Ovary (tissue), 9 donors: ENCODE results near the gene F13A1. TPM values are rescaled to one million over a fixed set of nuclear protein-coding genes. Genes with fewer than 3 reads are reported as not detected.

ENCODE experiments used
- DNase-seq, 5 donors: peaks; one replicate each; pipeline ENCODE4 v3.0.0-alpha.2; 2019 to 2020
- H3K27ac ChIP-seq, 2 donors: fragments of 200-600 bp; one replicate each; pipeline versions ENCODE4 v1.5.1 to v1.8.0; 2019 to 2022
- H3K27me3 ChIP-seq: fragments of 200-600 bp; one replicate; pipeline ENCODE4 v1.8.0; 2022
- H3K36me3 ChIP-seq: fragments of 200-600 bp; sonication (generic); one replicate; pipeline ENCODE4 v1.5.1; 2019
- H3K4me1 ChIP-seq: one replicate; pipeline ENCODE4 v1.8.1; 2013; ENCODE audit warnings: mild to moderate bottlenecking, moderate library complexity; ENCODE audit not compliant: insufficient read depth
- H3K4me3 ChIP-seq: fragments of 200-600 bp; sonication (generic); one replicate; pipeline ENCODE4 v1.5.1; 2017
- H3K9me3 ChIP-seq, 2 donors: fragments of 200-600 bp in 1 of 2; sonication (generic) in 1 of 2; one replicate each; pipeline versions ENCODE4 v1.5.1 to v1.8.1; 2013 to 2019; ENCODE audit warnings: mild to moderate bottlenecking in 1 of 2, moderate library complexity in 1 of 2
- CTCF ChIP-seq, 3 donors: fragments of 450-650 bp in 2 of 3; fragments of 200-600 bp in 1 of 3; IDR thresholded peaks; one replicate each; pipeline versions ENCODE4 v1.5.1 to v1.8.0; 2016 to 2022; ENCODE audit warnings: antibody characterized with exemption in 3 of 3, mild to moderate bottlenecking in 1 of 3
- EP300 ChIP-seq: sonication (generic); formaldehyde crosslinking; IDR thresholded peaks from one replicate; pipeline ENCODE4 v1.6.1; 2017; ENCODE audit warnings: antibody characterized with exemption
- POLR2A ChIP-seq: fragments of 450-650 bp; IDR thresholded peaks from one replicate; pipeline ENCODE4 v1.6.1; 2017; ENCODE audit warnings: antibody characterized with exemption, mild to moderate bottlenecking, moderate library complexity
- WGBS, 3 donors: extraction: QIAGEN DNeasy Blood & Tissue Kit in 1 of 3; methylation state at CpG; one replicate each; pipeline versions ENCODE4 v1.1.5 to v1.1.7; 2013 to 2017; 5-methylcytosine and 5-hydroxymethylcytosine counted together
- intact Hi-C, 4 donors: fragments of 100-400 bp; cut with DNase I; formaldehyde crosslinking; loops; one replicate each; pipeline versions ENCODE4 v1.11.0 to v1.15.1; 2022 to 2023
- polyA plus RNA-seq, 2 donors: library from polyadenylated mRNA; stranded (reverse); fragments of 200-250 nt in 1 of 2; fragments of 350-450 nt in 1 of 2; fragmentation: Illumina TruSeq in 1 of 2; extraction: RNeasy Lipid Tissue Mini Kit (QIAGEN cat#74804) in 1 of 2; gene quantifications; one replicate each; pipeline ENCODE4 v1.2.3, GENCODE V29; 2013 to 2014
- total RNA-seq, 7 donors: library from RNA; depleted of rRNA in 2 of 7; stranded (reverse); fragments of >200 nt in 2 of 7; fragmentation: NEBNext Ultra II Directional in 3 of 7; extraction: Animal tissue kit (Norgen Biotek cat#: 25700) in 3 of 7; gene quantifications; one replicate each; pipeline versions ENCODE4 v1.1.0 to v1.2.4, GENCODE V29; 2016 to 2023
- donor health status: DM: no; HTN: no; CAD: no; lungs with moderate emphysema.
- donor health status: DM: no; HTN: no; CAD: no.
- donor health status: Bipolar disorder and iron deficiency.
- donor health status: DM: yes; HTN: yes; CAD: no.
- donor health status: DM: no; HTN: no; CAD: no.
- donor health status: DM: yes; HTN: yes; CAD: no.

The F13A1 gene
- total and polyA plus RNA-seq, 9 donors = 6.2 to 124 (median 25.9) TPM

- intact Hi-C loops = no loop called here
- H3K36me3 ChIP-seq = no peaks in the 10 kb centered on the region
- H3K4me3 ChIP-seq = no peak overlapping the region
- TF ChIP-seq POLR2A = no peak
- TF ChIP-seq EP300 = no peak
- TF ChIP-seq CTCF (IDR thresholded peaks at IDR 0.05) = no peak
- H3K4me1 ChIP-seq = no peaks in the 10 kb centered on the region
- H3K27ac ChIP-seq = no peak overlapping the region
- DNase-seq = no peak
- 90 to 98% (median 92%) methylated on average over 11 of the region's 11 CpGs for WGBS, 3 donors
- H3K9me3 ChIP-seq = no peaks in the 10 kb centered on the region
- no peaks in the 10 kb centered on the region for H3K27me3 ChIP-seq
Observed at GRCh38 chr6:6285679-6286078, 34.8 kb downstream of the F13A1 start.

GRCh38 chr6:6284221-6284966 is 36.1 kb downstream of the F13A1 start:
- no peaks in the 10 kb centered on the region for H3K9me3 ChIP-seq
- 77 to 91% (median 80%) methylated on average over 6 of the region's 6 CpGs for WGBS, 3 donors
- H3K27me3 ChIP-seq = no peaks in the 10 kb centered on the region

GRCh38 chr6:6283746-6284145 is 36.7 kb downstream of the F13A1 start:
- no peaks in the 10 kb centered on the region for H3K9me3 ChIP-seq
- no peak for DNase-seq
- H3K36me3 ChIP-seq = no peaks in the 10 kb centered on the region
- H3K27ac ChIP-seq = no peak overlapping the region
- no peak overlapping the region for H3K4me3 ChIP-seq
- 64 to 73% (median 66%) methylated on average over 2 of the region's 2 CpGs for WGBS, 3 donors
- no peaks in the 10 kb centered on the region for H3K4me1 ChIP-seq
- no peaks in the 10 kb centered on the region for H3K27me3 ChIP-seq
- TF ChIP-seq CTCF (IDR thresholded peaks at IDR 0.05) (no peak), POLR2A (no peak), EP300 (no peak)
- intact Hi-C loops = no loop called here

More at GRCh38 chr6:6284221-6284966, 36.1 kb downstream of the F13A1 start:
- intact Hi-C loops = no loop called here
- Histone ChIP-seq H3K4me1 (no peaks in the 10 kb centered on the region), H3K36me3 (no peaks in the 10 kb centered on the region), H3K4me3 (no peak overlapping the region), H3K27ac (no peak overlapping the region)
- no peak for TF ChIP-seq CTCF (IDR thresholded peaks at IDR 0.05)
- TF ChIP-seq EP300 = no peak
- TF ChIP-seq POLR2A = no peak
- DNase-seq = no peak

GRCh38 chr6:6282716-6283115 is 37.7 kb downstream of the F13A1 start:
- no peak overlapping the region for H3K4me3 ChIP-seq
- H3K27me3 ChIP-seq = no peaks in the 10 kb centered on the region
- H3K36me3 ChIP-seq = no peaks in the 10 kb centered on the region
- H3K27ac ChIP-seq = no peak overlapping the region
- intact Hi-C loops = no loop called here
- no peaks in the 10 kb centered on the region for H3K9me3 ChIP-seq
- TF ChIP-seq CTCF (IDR thresholded peaks at IDR 0.05) (no peak), POLR2A (no peak), EP300 (no peak)
- no peak for DNase-seq
- no peaks in the 10 kb centered on the region for H3K4me1 ChIP-seq
- WGBS, 3 donors = 62 to 83% (median 77%) methylated on average over 1 of the region's 1 CpG
